NCI-H2196 (cell line): ENCODE data around the gene KIRREL3.

Experiments used
- DNase-seq: peaks from one replicate; lab custom pipeline; 2025; ENCODE audit not compliant: unreplicated experiment; lab: John Stamatoyannopoulos, UW

KIRREL3 gene

DNA sequence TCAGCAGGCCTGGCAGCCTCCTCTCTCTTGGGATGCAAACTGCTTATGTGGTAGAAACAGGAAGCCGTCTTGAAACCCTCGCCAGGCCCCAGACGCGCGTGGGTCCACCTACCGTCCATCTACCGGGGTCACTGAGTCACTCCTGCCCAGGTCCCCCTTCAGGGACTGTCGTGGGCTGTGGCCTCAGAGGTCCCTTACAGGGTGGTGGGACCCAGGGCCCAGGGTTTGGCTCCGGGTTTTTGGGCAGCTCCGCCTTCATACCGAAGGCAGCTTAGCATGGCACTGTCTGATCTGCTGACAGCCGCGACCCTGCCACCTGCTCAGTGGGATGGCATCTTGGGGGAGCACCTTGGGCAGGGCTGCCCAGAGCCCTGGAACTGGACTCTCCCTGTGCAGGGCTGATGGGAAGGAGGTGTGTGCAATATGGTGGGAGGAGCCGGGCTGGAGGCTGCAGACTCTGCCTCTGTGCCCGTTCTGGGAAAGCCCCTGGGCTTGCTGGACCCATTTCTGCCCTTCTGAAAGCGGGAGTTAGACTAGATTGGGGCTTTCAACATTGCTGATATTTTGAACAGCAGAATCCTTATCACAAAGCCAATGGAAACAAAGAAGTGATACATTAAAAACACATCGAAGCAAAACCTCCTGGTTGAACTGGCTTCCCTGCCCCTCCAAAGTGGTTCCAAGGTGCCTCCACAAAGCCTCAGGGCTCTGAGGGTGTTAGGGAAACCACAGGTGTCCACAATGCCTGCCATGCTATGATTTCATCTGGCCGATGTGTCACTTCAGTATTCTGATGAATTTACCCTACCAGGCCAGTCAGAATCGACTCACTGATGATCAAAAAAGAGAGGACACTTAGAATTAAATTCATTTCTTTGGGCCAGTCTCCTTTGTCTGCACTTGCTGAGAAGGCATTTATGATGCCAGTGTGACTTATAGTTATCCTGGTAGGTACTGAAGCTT is 316.5 kb downstream of the KIRREL3 start:
- DNase-seq: no peak

DNA sequence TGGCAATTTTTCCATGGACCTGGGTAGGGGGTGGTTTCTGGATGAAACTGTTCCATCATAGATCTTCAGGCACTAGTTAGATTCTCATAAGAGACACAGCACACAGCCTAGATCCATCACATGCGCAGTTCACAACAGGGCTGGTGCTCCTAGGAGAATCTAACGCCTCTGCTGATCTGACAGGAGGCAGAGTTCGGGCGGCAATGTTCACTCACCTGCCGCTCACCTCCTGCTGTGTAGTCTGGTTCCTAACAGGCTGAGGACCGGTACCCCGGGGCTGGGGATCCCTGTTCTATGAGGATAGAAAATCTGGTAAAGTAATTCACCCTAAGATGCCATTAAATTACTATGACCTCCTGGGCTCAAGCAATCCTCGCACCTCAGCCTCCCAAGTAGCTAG is 318.0 kb downstream of the KIRREL3 start:
- DNase-seq: no peak

DNA sequence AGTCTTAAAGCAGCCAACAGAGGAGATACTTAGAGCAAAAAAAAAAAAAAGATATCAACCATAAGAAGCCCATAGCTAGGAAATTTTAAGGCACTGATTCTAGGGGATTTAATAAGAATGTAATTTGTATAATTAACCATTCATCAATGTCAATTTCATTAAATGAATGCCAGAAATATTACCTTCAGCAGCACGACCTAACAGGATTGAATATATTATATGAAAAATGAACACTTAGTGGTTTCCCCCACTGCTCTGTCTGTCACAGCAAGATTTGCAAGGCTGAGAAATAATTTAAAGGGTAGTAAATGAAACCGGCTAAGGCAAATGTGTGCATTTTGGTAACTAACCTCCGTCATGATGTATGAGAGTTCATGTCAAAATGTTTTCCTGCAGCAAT is 319.9 kb downstream of the KIRREL3 start:
- no peak for DNase-seq

DNA sequence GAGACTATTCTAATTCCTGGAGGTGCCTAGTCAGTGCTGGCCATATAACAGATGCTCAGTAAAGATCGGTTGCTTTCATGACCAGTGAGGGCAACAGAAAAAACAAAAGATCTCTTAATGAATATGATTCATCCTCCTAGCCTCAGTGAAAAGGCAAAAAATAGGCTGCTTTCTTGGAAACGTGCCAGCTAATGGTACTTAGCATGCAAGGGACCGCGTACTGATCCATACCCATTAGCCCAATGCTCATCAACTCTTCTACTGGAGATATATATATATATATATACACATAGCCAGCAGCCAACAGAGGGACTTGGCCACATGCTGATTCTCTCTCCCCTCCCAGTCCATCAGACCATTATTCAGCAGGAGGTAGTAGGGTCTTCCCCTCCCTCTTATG is 320.4 kb downstream of the KIRREL3 start:
- no peak for DNase-seq

DNA sequence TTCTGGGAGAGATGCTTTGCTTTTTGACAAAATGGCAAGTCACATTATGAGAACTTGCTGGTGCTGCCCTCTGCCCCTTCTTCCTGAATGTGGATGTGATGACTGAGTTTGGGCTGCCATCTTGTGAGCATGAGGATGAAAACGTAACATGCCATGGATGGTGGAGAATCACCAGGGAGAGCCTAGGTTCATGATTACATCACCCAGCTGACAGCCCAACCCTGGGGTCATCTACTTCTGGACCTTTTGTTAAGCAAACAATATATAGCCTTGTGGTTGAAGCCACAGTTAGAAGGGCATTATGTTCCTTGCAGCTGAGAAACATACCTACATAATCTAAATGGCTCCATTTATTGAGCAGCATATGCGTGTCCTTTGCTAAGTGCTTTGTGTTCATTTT is 321.5 kb downstream of the KIRREL3 start:
- no peak for DNase-seq

DNA sequence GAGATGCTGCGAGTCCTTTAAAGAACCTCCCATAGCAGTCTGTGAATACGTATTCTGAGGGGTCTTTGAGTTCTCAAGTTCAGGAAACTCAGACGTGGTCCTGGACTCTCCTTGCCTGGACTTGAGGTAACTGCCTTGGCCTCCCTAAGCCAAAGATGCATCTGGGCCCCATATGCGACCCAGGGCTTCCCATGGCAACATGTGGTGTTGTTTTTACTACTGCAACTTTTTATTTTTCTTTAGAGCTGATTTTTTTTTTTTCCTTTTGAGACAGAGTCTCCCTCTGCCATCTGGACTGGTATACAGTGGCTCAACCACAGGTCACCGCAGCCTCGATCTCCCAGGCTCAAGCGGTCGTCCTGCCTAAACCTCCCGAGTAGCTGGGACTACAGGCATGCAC is 324.0 kb downstream of the KIRREL3 start:
- no peak for DNase-seq

DNA sequence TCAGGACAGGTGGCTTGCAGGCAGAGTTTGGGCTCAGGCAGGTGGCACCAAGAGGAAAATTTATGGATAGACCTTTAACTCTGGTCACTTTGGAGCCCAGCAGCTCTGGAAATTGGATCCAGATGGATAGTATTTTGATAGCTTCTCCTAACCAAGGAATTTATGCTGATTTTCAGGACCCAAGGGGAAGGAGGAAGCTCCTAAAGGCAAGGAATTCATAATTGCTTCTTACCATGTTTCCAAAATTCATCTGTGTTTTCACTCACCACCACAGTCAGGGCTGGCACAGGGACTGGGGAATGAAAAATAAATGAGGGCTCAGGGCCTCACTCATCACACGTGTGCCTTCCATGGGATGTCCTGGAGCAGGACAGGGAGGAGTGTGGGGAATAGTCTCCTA is 327.3 kb downstream of the KIRREL3 start:
- no peak for DNase-seq

DNA sequence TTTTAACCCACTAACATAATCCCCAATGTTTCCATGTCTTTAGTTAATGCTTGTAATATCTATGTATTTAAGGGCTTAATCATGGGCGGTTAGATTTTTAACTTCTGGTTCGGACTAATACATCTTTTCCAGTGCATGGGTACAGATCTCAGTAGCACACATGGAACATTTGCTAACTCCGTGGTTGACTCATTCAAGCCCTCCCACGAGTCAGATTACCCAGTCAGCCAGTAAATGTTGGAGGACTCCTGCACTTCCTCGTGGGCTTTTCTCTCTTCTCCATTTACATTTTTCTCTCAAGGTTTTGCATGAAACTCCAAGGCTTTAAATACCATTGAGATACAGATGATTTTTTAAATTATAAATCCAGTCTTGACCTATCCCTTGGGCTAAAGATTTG is 331.2 kb downstream of the KIRREL3 start:
- no peak for DNase-seq

DNA sequence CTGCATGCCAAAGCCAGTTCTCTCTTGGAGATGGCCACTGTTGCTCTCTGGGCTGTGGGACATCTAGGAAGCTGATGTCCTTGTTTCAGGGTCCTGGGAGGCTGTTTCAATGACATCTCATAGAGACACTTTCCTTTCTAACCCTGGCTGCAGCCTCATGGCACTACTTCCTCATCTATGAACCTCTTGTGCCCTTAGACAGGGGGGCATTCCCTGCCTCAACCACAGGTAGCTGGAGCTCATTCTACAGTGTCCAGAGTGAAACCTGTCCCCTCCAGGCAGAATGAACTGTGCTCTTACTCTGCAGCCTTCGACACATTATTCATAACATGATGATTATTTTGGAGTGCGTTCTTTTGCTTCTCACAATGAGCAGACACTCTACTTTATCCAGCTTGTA is 335.9 kb downstream of the KIRREL3 start:
- DNase-seq: no peak

DNA sequence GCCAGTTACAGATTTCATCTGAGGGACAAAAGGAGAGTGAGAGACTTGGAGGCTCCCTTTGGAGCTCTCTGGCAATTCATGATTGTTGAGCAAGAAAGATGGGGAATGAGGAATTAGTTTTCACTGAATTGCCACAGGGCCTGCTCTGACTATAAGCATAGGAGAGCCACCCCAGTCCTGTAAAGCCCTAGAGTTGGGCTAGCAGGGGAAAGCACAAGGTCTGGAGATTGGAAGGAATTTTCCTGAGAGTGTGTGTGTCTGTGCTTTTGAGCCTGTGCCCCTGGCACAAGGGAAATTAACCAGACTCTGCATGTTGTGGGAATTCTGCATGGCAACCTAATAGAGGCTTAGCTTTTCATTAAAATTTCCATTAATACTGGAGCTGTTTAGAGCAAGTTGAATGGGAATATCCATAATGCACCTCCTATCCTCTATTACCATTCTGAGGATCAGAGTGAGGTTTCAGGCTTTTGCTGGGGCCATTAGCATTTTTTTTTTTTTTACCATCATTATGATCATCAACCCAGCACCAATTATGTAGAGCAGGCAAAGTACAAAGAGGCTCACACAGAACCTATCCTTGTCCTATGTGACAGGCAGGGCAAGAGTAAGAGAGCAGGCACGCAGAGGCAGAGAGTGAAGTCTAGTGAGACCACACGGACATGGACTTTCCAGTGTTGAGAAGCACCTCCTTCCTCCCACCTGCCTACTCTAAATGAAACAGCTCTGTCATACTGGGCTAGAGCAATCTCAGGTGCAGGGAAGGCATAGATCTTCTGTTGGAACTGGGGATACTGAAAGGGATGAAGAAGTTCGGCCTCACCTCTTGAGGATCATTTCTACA is 336.6 kb downstream of the KIRREL3 start:
- DNase-seq: no peak

DNA sequence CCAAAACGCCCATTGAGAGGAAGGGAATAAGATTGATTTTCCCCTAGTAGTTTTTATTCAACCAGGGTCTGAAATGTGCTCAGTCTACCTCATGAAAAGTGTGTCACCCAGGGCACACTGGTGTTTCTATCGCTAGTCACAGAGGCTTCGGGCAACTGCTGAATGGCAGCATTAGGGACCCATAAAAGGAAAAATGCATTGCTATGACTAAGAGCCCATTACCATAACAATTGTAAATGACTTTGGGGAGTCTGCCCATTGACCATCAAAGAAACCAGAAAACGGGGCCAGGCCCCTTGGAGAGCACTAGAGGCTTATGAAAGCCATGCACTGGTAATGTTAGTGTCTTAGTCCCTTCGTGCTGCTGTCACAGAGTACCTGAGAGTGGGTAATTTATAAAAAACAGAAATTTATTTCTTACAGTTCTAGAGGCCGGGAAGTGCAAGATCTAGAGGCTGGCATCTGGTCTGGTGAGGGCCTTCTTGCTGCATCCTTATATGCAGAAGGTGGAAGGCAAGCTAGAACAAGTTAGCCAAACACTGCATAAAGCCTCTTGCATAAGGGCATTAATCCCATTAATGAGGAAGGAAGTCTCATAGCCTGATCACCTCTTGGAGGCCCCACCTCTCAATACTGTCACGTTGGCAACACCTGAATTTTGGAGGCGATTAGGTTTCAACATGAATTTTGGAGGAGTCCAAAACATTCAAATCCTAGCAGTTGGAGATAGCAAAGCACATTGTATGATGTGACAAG is 338.4 kb downstream of the KIRREL3 start:
- DNase-seq: no peak

DNA sequence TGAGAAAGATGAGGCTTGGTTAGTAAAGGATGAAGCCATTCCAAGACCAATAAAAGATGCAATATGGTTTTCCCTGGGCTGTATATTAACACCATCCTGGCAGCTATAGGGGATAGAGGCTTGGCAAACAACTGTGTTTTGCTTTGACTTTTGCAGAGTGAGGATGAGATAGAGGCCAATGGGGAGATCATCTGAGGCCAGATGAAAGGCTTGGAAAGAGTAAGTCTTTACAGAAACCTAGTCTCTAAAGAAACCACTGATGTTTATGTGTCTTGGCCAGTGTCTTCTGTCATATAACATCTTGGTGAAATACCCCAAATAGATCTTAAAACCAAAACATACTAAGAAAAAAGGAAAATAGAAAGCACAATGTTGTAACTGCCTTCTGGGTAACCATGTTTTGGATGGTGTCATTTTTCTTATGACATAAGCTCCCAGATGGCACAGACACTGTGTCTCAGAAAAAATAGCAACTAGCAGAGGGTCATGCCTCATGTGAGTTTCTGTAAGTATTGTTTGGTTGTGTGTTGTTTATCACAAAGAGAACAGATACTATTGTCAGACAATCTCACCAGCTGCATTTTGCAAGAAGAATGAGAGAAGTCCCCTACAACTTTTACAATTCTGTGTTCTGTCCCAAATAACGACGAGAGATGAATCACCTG is 339.7 kb downstream of the KIRREL3 start:
- DNase-seq: no peak

DNA sequence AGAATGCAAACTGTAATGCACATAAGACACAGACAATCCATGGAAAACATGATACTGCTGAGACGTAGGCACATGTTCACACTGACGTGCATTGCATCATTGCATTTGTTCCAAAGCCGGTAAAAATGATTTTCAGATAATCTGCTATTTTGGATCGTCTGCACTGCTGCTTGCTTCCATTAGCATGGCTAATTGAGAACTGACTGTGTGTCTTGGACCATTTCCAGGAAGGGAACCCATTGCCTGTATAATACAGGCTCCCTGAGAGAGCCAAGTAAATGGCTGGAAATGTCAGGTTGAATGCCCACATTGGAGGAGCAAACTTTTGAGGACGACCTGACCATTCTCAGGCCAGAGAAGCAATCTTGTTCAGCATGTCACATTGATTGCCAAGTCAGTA is 340.2 kb downstream of the KIRREL3 start:
- DNase-seq: no peak

DNA sequence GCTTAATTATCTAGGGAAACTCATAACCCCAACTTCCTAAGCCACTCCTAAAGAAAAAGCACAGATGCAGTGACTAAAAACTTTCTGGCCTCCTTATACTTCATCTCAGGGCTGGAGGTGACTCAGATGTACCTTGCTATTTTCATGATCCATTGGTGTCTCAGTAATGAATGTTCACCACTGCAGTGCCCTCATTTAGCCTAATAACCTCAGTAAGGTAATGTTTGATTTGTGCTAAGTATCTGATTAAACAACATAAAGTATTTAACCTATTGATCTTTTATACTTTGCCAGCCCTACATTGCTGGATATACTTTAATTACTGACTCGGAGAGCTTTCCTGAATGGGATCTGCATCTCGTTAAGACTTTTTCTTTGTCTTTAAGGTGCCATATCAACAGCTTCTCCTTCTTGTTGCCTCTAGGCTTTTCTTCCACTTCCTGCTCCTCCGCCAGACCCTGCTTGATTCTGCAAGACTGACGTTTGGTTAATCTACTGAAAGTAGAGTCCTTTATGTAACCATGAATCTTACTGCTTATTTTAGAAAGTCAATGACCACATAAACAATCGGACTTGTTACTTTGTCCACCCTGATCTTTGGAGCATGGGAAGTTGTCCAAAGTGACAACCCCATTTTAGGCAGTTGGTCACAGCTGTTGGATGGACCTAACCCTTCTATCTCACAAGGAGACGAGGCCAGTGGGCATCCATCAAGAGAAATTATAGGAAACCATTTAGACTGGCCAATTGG is 342.1 kb downstream of the KIRREL3 start:
- DNase-seq: no peak

DNA sequence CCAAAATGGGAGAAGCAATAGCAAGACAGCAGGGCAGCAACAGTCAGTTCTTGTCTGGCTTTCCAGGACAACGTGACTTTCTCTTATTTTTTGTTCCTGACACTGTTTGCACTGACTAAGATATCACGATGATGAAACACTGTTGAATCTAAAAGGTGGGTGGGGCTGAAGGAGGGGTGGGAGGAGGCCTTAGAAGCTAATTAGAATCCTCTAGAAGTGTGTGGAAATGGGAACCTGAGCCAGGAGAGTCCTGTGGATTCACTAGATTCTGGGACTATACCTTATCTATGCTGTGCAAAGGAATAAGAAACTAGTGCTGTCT is 344.8 kb downstream of the KIRREL3 start:
- no peak for DNase-seq

DNA sequence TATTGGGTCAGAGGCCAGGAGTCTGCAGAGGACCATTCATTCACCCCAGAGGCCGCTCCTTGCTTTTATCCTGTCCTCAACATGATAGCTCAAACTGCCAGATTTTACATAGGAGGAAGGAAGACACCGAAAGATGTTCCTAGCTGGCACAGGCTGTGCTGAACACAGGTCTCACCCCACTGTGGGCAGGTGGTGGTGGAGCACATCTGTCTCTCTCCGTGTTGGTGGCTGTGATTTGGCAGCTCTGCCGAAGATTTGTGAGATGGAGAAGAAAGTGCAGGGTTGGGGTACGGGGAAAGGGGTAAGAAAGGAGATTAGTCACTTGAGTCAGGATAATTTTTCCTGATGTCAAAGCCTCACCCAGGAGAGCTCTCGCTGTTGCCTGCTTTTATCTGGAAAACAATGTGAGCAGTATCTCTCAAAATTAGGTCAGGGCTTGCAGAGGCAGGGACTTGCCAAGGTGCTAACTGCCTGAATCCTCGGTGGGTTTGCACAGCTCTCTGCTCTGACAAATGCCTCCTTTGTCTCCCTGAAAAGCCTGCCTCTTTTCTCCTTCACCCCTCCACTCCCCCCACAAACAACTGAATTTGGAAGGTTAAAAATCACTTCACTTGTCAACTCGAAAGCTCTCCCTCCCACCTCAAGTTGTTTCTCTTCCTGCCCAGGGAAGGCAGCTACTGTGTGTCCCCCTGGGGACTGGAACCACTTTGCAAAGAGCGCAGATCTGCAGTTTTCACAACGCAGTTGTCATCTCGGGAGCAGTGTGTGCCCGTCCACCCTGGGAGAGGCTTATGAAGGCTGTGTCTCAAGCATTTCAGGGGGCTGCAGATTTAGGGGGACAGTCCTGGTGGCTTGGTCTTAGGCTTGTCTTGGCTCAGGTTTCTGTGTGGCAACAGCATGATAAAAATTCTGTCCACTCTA is 345.4 kb downstream of the KIRREL3 start:
- DNase-seq: no peak

DNA sequence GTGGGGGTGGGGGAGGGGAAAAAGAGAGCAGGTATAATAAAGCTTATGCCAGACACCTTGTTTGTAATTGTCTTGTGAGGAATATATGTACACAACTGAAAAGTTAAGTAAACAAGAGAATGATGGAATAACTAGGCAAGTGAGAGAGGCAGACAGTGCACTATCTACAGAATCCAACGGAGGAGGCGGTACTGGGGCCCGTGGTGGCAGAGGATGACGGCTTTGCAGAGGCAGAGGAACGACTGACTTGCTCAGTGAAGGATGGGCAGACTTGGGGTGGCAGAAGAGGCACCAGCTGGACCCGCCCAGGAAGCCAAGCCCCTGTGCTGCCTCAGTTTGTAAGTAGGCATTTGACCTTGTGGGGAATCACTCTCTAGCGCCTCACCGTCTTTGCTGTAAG is 347.5 kb downstream of the KIRREL3 start:
- no peak for DNase-seq

DNA sequence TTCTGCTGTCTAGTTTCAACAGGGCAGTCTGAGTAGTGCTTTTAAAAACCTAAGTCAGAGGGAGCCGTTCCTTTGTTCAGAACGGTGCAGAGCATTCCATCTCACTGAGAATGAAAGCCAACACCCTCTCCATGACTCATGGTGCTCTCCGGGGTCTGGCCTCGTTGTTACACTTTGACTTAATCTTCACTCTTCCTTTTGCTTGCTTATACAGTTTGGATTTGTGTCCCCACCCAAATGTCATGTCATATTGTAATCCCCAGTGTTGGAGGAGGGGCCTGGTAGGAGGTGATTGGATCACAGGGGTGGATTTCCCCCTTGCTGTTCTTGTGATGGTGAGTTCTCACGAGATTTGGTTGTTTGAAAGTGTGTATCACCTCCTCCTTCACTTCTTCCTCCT is 352.8 kb downstream of the KIRREL3 start:
- no peak for DNase-seq
